ENCODE measurements around the gene HSFX4. TPM values are rescaled to one million over a fixed set of nuclear protein-coding genes. Genes with fewer than 3 reads are reported as not detected.

HSFX4 gene
- total RNA-seq, 4 donors from 2014 or later, result not detected

- H3K4me1 ChIP-seq, result no peaks in the 10 kb centered on the region
- no peaks in the 10 kb centered on the region for H3K9me3 ChIP-seq
- DNase-seq, result no peak
- H3K36me3 ChIP-seq, result no peaks in the 10 kb centered on the region
- H3K27me3 ChIP-seq, result no peaks in the 10 kb centered on the region
- TF ChIP-seq POLR2A (IDR thresholded peaks at IDR 0.05) (no peak), CTCF (IDR thresholded peaks at IDR 0.05) (no peak)
- no peak overlapping the region for H3K4me3 ChIP-seq
- H3K27ac ChIP-seq, result no peak overlapping the region
Observed at GRCh38 chrX:149949743-149950436, 20.5 kb downstream of the HSFX4 start.

GRCh38 chrX:149950681-149951080 is 21.3 kb downstream of the HSFX4 start:
- no peaks in the 10 kb centered on the region for H3K9me3 ChIP-seq
- DNase-seq, result no peak
- no peaks in the 10 kb centered on the region for H3K4me1 ChIP-seq
- H3K27me3 ChIP-seq, result no peaks in the 10 kb centered on the region
- H3K36me3 ChIP-seq, result no peaks in the 10 kb centered on the region
- H3K4me3 ChIP-seq, result no peak overlapping the region
- H3K27ac ChIP-seq, result no peak overlapping the region
- TF ChIP-seq CTCF (IDR thresholded peaks at IDR 0.05) (peak in 4 of 6 experiments; percentile 25 to 41 (median 34)), POLR2A (IDR thresholded peaks at IDR 0.05) (no peak)

- Histone ChIP-seq H3K27ac (no peak overlapping the region), H3K9me3 (no peaks in the 10 kb centered on the region), H3K36me3 (no peaks in the 10 kb centered on the region)
Observed at GRCh38 chrX:149961572-149961971, 32.2 kb downstream of the HSFX4 start.

GRCh38 chrX:149962010-149962409 is 32.6 kb downstream of the HSFX4 start:
- TF ChIP-seq CTCF (IDR thresholded peaks at IDR 0.05) (no peak), POLR2A (IDR thresholded peaks at IDR 0.05) (no peak)
- Histone ChIP-seq H3K27me3 (no peaks in the 10 kb centered on the region), H3K36me3 (no peaks in the 10 kb centered on the region), H3K9me3 (no peaks in the 10 kb centered on the region), H3K4me3 (no peak overlapping the region), H3K27ac (no peak overlapping the region), H3K4me1 (no peaks in the 10 kb centered on the region)
- no peak for DNase-seq

More at GRCh38 chrX:149961572-149961971, 32.2 kb downstream of the HSFX4 start:
- Histone ChIP-seq H3K27me3 (no peaks in the 10 kb centered on the region), H3K4me1 (no peaks in the 10 kb centered on the region), H3K4me3 (no peak overlapping the region)
- no peak for DNase-seq
- no peak for TF ChIP-seq CTCF (IDR thresholded peaks at IDR 0.05)
- no peak for TF ChIP-seq POLR2A (IDR thresholded peaks at IDR 0.05)

- H3K9me3 ChIP-seq, result no peaks in the 10 kb centered on the region
- no peaks in the 10 kb centered on the region for H3K27me3 ChIP-seq
- H3K27ac ChIP-seq, result no peak overlapping the region
- H3K4me3 ChIP-seq, result no peak overlapping the region
- no peaks in the 10 kb centered on the region for H3K4me1 ChIP-seq
- TF ChIP-seq CTCF (IDR thresholded peaks at IDR 0.05), result peak in 5 of 6 experiments; percentile 21 to 62 (median 57)
- TF ChIP-seq POLR2A (IDR thresholded peaks at IDR 0.05), result no peak
- DNase-seq, result peak in 2 of 3 donors; percentile 20 to 64
- H3K36me3 ChIP-seq, result no peaks in the 10 kb centered on the region
Observed at GRCh38 chrX:149962859-149963757, 33.7 kb downstream of the HSFX4 start.
